ENCODE data around the gene CADM1. TPM values are rescaled to one million over a fixed set of nuclear protein-coding genes. Genes with fewer than 3 reads are reported as not detected.

CADM1 gene
- total and polyA plus RNA-seq, 10 of the 15 experiments (the other 5 are each of a cell fraction or from before 2014, with no cell fraction given), result 0.03 to 0.48 (median 0.15) TPM; not detected in 3

DNA sequence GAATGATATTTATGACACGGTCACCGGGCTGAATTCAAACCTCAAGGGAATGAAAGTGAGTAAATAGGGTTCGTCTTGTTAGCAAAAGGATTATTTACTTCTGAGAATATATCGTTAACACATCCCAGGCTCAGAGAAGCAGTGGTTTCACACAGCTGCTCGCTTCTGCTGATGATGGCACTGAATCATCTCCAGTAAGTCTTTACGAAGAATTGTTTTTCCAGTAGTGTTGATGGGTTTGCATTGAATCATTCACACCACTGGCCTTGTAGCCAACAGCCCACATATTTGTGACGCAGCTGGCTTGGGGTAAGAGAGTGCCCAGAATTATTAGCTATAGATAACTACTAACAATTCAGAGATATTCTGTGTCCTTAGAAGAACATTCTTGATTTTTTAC is 236.3 kb downstream of the CADM1 start:
- ChIA-PET CTCF (no interaction called here), RAD21 (ENCODE audit: unreplicated experiment) (no interaction called here), SMC1A (ENCODE audit: uncharacterized antibody, unreplicated experiment) (no interaction called here), POLR2A (no interaction called here)
- H3K27ac ChIP-seq (ENCODE audit: control insufficient read depth, insufficient read depth), result no peak overlapping the region
- no peak for TF ChIP-seq YBX1 (IDR thresholded peaks at IDR 0.05)
- TF ChIP-seq ZNF687 (IDR thresholded peaks at IDR 0.05), result no peak
- TF ChIP-seq HDAC2 (IDR thresholded peaks at IDR 0.05), result no peak
- TF ChIP-seq RELA (IDR thresholded peaks at IDR 0.05; ENCODE audit: borderline replicate concordance, partially characterized antibody), result no peak
- TF ChIP-seq PAX5 (IDR thresholded peaks at IDR 0.05; ENCODE audit: borderline replicate concordance, low read depth, low read length), result no peak
- no peak for TF ChIP-seq EGR1 (IDR thresholded peaks at IDR 0.05; ENCODE audit: borderline replicate concordance in 1 of 2, low read depth in 2 of 2, low read length in 2 of 2)
- TF ChIP-seq ASH2L (IDR thresholded peaks at IDR 0.05; ENCODE audit: borderline replicate concordance, low read depth), result no peak
- TF ChIP-seq FOS (IDR thresholded peaks at IDR 0.05; ENCODE audit: borderline replicate concordance, extremely low read depth, insufficient read length), result no peak
- no peak for DNase-seq (ENCODE audit: low read depth, low spot score)
- H3K9ac ChIP-seq (ENCODE audit: control insufficient read depth, insufficient read depth, low read length), result no peak overlapping the region
- H3K4me1 ChIP-seq (ENCODE audit: control insufficient read depth, insufficient read depth, low read length), result no peaks in the 10 kb centered on the region
- intact Hi-C loops (cut with micrococcal nuclease; ENCODE audit: unreplicated experiment) (no loop called here), in situ Hi-C loops (cut with MboI) (no loop called here)
- H3K79me2 ChIP-seq (ENCODE audit: control insufficient read depth, insufficient read depth, low read length), result no peaks in the 10 kb centered on the region
- no peak overlapping the region for H3K4me3 ChIP-seq
- no peaks in the 10 kb centered on the region for H3K36me3 ChIP-seq (ENCODE audit: control insufficient read depth in 2 of 2, insufficient read depth in 2 of 2, low read length in 1 of 2)
- no peak overlapping the region for H2AFZ ChIP-seq (ENCODE audit: control insufficient read depth, low read depth, low read length)
- no peak for ATAC-seq
- WGBS (ENCODE audit: insufficient coverage, insufficient replicate concordance, low lambda C conversion rate, missing lambda C conversion rate), result 11% methylated on average over 7 of the region's 7 CpGs
- no peaks in the 10 kb centered on the region for H4K20me1 ChIP-seq (ENCODE audit: control insufficient read depth, insufficient read depth)
- no peak overlapping the region for H3K4me2 ChIP-seq (ENCODE audit: control insufficient read depth, insufficient read depth)
- BruUV-seq (replicated peaks), result no TSS peak
- no peaks in the 10 kb centered on the region for H3K9me3 ChIP-seq (replicated peaks; ENCODE audit: control insufficient read depth, insufficient read depth, low read length)
- no peaks in the 10 kb centered on the region for H3K27me3 ChIP-seq (replicated peaks in 1 of 2; ENCODE audit: control insufficient read depth in 2 of 2, insufficient read depth in 2 of 2, low read length in 1 of 2)
- FAIRE-seq, result no peak
